ENCODE measurements around the gene METRN. TPM values are rescaled to one million over a fixed set of nuclear protein-coding genes. Genes with fewer than 3 reads are reported as not detected.

The METRN gene
- total RNA-seq, 1 experiment from 2014 or later: 142 TPM

GRCh38 chr16:759110-759910, 44.4 kb downstream of the METRN start:
- no peak for DNase-seq (ENCODE audit: low read depth)

- DNase-seq (ENCODE audit: low read depth): no peak
Measured at GRCh38 chr16:760065-760464, 45.1 kb downstream of the METRN start.

GRCh38 chr16:760545-761343, 45.8 kb downstream of the METRN start, which contains the start of gene MSLN:
TSS of gene MSLN (plus strand) at chr16:760734. CDS start at chr16:762681, 1,947 bp downstream.
- peak; percentile 70 for DNase-seq (ENCODE audit: low read depth)

DNA sequence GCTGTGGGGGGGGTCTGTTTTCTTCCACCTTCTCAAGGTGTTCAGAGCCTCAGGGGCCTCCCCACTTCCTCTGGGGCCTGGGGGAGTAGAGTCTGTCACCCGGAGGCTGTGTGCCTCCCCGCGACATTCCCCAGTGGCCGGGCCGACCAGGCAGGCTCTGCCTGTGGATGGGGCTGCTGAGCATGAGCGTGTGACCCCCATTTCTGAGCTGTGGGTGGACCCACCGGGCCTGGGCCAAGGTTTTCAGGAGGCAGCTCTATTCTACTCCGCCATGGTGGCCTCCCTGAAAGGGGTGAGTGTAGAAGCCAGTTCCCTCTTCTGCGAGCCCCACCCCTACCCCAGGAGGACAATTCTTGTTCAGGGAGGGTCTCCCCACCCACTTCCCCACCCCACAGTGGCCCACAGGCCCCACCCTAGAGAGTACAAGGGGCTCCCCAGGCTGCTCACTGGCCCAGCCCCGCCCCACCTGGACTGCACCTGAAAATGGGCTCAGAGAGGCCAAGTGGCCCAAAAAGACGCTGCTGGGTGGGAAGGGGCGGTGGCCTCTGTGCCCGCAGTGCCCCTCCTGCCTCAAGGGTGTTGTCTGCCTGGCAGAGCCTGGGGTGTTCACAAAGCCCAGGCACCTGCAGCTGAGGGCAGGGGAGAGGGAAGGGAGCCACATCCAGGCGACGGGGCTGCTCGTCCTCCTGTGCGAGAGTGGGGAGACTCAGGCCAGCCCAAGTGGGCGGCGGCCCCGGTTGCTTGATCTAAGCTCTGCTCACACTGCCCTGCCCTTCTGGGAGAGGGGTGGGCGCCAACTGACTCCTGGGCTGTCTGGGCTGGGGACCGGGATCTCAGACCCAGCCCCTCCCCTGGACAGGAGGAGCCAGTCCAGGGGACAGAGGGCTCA, 47.0 kb downstream of the METRN start:
- no peak for DNase-seq (ENCODE audit: low read depth)

GRCh38 chr16:762595-763268, 47.8 kb downstream of the METRN start:
- no peak for DNase-seq (ENCODE audit: low read depth)

GRCh38 chr16:763369-764183, 48.7 kb downstream of the METRN start:
- DNase-seq (ENCODE audit: low read depth): no peak

- DNase-seq (ENCODE audit: low read depth): no peak
Measured at GRCh38 chr16:764184-764750, 49.3 kb downstream of the METRN start.

DNA sequence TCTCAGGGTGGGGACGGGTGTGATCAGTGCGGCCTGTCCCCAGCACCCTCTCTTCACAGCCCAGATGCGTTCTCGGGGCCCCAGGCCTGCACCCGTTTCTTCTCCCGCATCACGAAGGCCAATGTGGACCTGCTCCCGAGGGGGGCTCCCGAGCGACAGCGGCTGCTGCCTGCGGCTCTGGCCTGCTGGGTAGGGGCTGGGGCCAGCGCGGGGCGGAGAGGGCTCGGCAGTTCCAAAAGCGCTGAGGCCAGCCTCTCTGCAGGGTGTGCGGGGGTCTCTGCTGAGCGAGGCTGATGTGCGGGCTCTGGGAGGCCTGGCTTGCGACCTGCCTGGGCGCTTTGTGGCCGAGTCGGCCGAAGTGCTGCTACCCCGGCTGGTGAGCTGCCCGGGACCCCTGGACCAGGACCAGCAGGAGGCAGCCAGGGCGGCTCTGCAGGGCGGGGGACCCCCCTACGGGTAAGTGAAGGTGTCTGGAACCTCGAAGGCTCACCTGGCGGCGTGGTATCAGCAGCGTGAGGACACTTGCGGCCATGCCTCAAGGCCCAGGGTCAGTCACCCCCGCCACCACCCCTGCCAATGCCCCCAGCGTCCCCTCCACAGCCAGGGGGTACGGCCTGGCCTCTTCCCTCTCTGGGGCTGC, 50.0 kb downstream of the METRN start:
- DNase-seq (ENCODE audit: low read depth): no peak

DNA sequence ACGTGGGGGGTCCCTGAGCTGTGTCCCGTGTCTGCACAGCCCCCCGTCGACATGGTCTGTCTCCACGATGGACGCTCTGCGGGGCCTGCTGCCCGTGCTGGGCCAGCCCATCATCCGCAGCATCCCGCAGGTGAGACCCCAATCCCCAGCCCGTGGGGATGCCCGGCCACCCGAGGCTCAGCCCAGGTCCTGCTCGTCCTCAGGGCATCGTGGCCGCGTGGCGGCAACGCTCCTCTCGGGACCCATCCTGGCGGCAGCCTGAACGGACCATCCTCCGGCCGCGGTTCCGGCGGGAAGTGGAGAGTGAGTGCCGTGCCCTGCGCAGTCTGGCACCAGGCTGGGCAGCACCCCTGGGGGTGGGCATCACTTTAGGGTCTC, 50.6 kb downstream of the METRN start:
- DNase-seq (ENCODE audit: low read depth): no peak

DNA sequence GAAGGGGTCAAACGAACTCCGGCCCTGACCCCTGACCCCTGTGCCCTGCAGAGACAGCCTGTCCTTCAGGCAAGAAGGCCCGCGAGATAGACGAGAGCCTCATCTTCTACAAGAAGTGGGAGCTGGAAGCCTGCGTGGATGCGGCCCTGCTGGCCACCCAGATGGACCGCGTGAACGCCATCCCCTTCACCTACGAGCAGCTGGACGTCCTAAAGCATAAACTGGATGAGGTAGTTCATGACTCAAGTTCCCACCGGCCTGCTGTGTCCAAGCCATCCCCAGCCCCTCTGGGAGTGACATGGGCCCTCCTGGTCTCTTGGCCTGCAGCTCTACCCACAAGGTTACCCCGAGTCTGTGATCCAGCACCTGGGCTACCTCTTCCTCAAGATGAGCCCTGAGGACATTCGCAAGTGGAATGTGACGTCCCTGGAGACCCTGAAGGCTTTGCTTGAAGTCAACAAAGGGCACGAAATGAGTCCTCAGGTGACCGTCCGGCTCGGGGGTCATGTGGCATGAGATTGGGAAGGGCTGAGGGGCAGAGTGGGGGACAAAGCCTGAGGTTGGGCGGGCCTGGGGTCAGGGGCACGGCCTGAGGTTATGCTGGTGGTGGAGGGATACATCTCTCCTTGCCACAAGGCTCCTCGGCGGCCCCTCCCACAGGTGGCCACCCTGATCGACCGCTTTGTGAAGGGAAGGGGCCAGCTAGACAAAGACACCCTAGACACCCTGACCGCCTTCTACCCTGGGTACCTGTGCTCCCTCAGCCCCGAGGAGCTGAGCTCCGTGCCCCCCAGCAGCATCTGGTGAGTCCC, 51.3 kb downstream of the METRN start:
- no peak for DNase-seq (ENCODE audit: low read depth)

DNA sequence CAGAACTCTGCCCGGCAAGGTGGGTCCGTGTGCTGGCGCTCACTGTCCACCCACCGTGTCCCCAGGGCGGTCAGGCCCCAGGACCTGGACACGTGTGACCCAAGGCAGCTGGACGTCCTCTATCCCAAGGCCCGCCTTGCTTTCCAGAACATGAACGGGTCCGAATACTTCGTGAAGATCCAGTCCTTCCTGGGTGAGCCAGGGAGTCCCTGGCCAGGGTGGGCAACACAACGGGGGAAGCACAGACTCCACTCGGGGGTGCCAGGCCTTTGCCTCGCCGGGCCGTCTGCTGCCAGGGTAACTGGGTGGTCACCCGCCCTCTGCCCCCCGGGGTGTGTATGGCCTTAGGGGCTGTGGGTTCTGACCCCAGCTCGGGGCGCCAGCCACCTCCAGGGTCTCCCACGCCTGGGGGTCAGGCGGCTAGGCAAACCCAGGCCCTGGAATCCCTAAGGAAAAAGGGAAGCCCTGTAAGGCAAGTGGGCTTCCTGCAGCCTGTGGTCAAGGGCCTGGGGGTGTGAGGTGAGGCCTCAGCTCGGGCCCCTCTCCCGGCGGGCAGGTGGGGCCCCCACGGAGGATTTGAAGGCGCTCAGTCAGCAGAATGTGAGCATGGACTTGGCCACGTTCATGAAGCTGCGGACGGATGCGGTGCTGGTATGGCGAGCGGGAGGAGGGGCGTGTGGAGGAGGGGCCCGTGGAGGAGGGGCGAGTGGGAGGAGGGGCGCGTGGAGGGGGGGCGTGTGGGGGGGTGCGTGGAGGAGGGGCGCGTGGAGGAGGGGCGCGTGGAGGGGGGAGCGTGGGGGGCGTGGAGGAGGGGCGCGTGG, 52.1 kb downstream of the METRN start:
- no peak for DNase-seq (ENCODE audit: low read depth)

DNA sequence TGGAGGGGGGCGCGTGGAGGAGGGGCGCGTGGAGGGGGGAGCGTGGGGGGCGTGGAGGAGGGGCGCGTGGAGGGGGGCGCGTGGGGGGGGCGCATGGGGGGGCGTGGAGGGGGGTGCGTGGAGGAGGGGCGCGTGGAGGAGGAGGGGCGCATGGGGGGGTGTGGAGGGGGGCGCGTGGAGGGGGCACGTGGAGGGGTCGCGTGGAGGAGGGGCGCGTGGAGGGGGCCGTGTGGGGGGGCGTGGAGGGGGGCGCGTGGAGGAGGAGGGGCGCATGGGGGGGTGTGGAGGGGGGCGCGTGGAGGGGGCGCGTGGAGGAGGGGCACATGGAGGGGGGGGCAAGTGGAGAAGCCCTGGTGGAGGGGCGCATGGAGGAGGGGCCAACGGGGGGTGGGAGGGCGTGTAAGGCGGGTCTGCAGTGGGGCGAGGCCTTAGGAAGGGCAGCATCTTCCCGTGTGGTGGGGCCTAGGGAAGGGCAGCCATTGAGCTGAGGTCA, 52.9 kb downstream of the METRN start:
- no peak for DNase-seq (ENCODE audit: low read depth)

DNA sequence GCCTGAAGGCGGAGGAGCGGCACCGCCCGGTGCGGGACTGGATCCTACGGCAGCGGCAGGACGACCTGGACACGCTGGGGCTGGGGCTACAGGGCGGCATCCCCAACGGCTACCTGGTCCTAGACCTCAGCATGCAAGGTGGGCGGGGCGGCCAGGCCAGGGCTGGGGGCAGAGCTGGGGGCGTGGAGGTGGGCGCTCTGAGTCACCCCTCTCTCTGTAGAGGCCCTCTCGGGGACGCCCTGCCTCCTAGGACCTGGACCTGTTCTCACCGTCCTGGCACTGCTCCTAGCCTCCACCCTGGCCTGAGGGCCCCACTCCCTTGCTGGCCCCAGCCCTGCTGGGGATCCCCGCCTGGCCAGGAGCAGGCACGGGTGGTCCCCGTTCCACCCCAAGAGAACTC, 53.5 kb downstream of the METRN start:
- no peak for DNase-seq (ENCODE audit: low read depth)
